Measurements from ENCODE around the gene PHF21A.

Gene PHF21A

GRCh38 chr11:45884596-45885185, 236.6 kb downstream of the PHF21A start:
- DNase-seq (ENCODE audit: low spot score) = no peak
